Gastroesophageal sphincter (tissue), 3 donors: ENCODE data around the gene GRM7.

Experiments used
- CTCF ChIP-seq, 4 experiments: fragments of 200-600 bp in 2 of 4; fragments of 450-650 bp in 2 of 4; sonication (generic) in 1 of 4; IDR thresholded peaks; one replicate each; pipeline ENCODE4 v1.5.1; 2017 to 2019; ENCODE audit warnings: antibody characterized with exemption in 4 of 4, mild to moderate bottlenecking in 2 of 4, moderate library complexity in 2 of 4
- POLR2A ChIP-seq, 2 donors: fragments of 450-650 bp; IDR thresholded peaks; one replicate each; pipeline ENCODE4 v1.6.1; 2017; ENCODE audit warnings: antibody characterized with exemption in 2 of 2, mild to moderate bottlenecking in 2 of 2, moderate library complexity in 1 of 2

- TF ChIP-seq CTCF (IDR thresholded peaks at IDR 0.05) (no peak), POLR2A (IDR thresholded peaks at IDR 0.05) (no peak)
Measured at GRCh38 chr3:7469866-7470265, 609.0 kb downstream of the GRM7 start.
